Measurements from ENCODE around the gene ZDBF2. TPM values are rescaled to one million over a fixed set of nuclear protein-coding genes. Genes with fewer than 3 reads are reported as not detected.
A peak's percentile ranks its signal among the peaks of the same experiment; 100 is the strongest.
"Not testable (repeated sequence)": the region's sequence is repeated elsewhere in the genome, so short reads cannot be mapped to it uniquely, and the experiment has no call there.

Gene ZDBF2
- total RNA-seq, 1 donor from 2014 or later = 10.5 TPM

- Mint-ChIP-seq H3K9me3 (peaks cover 12% of the 10 kb centered on the region), H3K4me3 (no peak overlapping the region), H3K36me3 (ENCODE audit: low read depth) (no peaks in the 10 kb centered on the region), H3K4me1 (peaks cover 3% of the 10 kb centered on the region), H3K27me3 (peaks cover 70% of the 10 kb centered on the region), H3K27ac (no peak overlapping the region)
- intact Hi-C loops (cut with micrococcal nuclease) = no loop called here
- no peak for DNase-seq
Observed at GRCh38 chr2:206253125-206253776, 21.2 kb upstream of the ZDBF2 start.

GRCh38 chr2:206253777-206254166, 20.7 kb upstream of the ZDBF2 start:
- Mint-ChIP-seq H3K36me3 (ENCODE audit: low read depth) (no peaks in the 10 kb centered on the region), H3K27me3 (peaks cover 68% of the 10 kb centered on the region), H3K4me3 (no peak overlapping the region), H3K4me1 (peaks cover 3% of the 10 kb centered on the region), H3K27ac (no peak overlapping the region), H3K9me3 (peaks cover 12% of the 10 kb centered on the region)
- DNase-seq = no peak
- intact Hi-C loops (cut with micrococcal nuclease) = no loop called here

- DNase-seq = no peak
- Mint-ChIP-seq H3K27me3 (peaks cover 63% of the 10 kb centered on the region), H3K4me1 (peaks cover 5% of the 10 kb centered on the region), H3K4me3 (no peak overlapping the region), H3K27ac (no peak overlapping the region), H3K9me3 (peaks cover 12% of the 10 kb centered on the region), H3K36me3 (ENCODE audit: low read depth) (no peaks in the 10 kb centered on the region)
- intact Hi-C loops (cut with micrococcal nuclease) = no loop called here
Observed at GRCh38 chr2:206255003-206255402, 19.5 kb upstream of the ZDBF2 start.

GRCh38 chr2:206256706-206257205, 17.7 kb upstream of the ZDBF2 start:
- Mint-ChIP-seq H3K36me3 (ENCODE audit: low read depth) (no peaks in the 10 kb centered on the region), H3K9me3 (peaks cover 17% of the 10 kb centered on the region), H3K27ac (no peak overlapping the region), H3K4me3 (no peak overlapping the region), H3K4me1 (peaks cover 2% of the 10 kb centered on the region), H3K27me3 (peaks cover 67% of the 10 kb centered on the region)
- intact Hi-C loops (cut with micrococcal nuclease) = loop anchor here (2.0 kb wide), 1 partner anchor 16 kb away; no protein-coding TSS in a partner anchor
- no peak for DNase-seq

- H3K4me3 Mint-ChIP-seq = no peak overlapping the region
- intact Hi-C loops (cut with micrococcal nuclease) = loop anchor here (2.0 kb wide), 1 partner anchor 15 kb away; no protein-coding TSS in a partner anchor
- H3K27me3 Mint-ChIP-seq = peaks cover 66% of the 10 kb centered on the region
Observed at GRCh38 chr2:206257350-206257749, 17.1 kb upstream of the ZDBF2 start.

GRCh38 chr2:206257861-206258260, 16.6 kb upstream of the ZDBF2 start:
- no peak for DNase-seq
- H3K9me3 Mint-ChIP-seq = peaks cover 13% of the 10 kb centered on the region
- H3K36me3 Mint-ChIP-seq (ENCODE audit: low read depth) = no peaks in the 10 kb centered on the region
- intact Hi-C loops (cut with micrococcal nuclease) = loop anchor here (2.0 kb wide), 1 partner anchor 15 kb away; no protein-coding TSS in a partner anchor
- H3K27me3 Mint-ChIP-seq = peaks cover 66% of the 10 kb centered on the region
- peaks cover 2% of the 10 kb centered on the region for H3K4me1 Mint-ChIP-seq
- no peak overlapping the region for H3K4me3 Mint-ChIP-seq
- no peak overlapping the region for H3K27ac Mint-ChIP-seq

More at GRCh38 chr2:206257350-206257749, 17.1 kb upstream of the ZDBF2 start:
- Mint-ChIP-seq H3K27ac (no peak overlapping the region), H3K36me3 (ENCODE audit: low read depth) (no peaks in the 10 kb centered on the region), H3K9me3 (peaks cover 17% of the 10 kb centered on the region), H3K4me1 (peaks cover 2% of the 10 kb centered on the region)
- no peak for DNase-seq

- peaks cover 65% of the 10 kb centered on the region for H3K27me3 Mint-ChIP-seq
- H3K4me3 Mint-ChIP-seq; H3K9me3 Mint-ChIP-seq; H3K4me1 Mint-ChIP-seq; intact Hi-C loops (cut with micrococcal nuclease); H3K36me3 Mint-ChIP-seq (ENCODE audit: low read depth); DNase-seq; H3K27ac Mint-ChIP-seq: not testable (repeated sequence)
Observed at GRCh38 chr2:206258615-206259014, 15.8 kb upstream of the ZDBF2 start.

- no peak for DNase-seq
- Mint-ChIP-seq H3K9me3 (peaks cover 5% of the 10 kb centered on the region), H3K4me3 (no peak overlapping the region), H3K27ac (no peak overlapping the region), H3K27me3 (peaks cover 69% of the 10 kb centered on the region), H3K4me1 (peaks cover 7% of the 10 kb centered on the region), H3K36me3 (ENCODE audit: low read depth) (no peaks in the 10 kb centered on the region)
- intact Hi-C loops (cut with micrococcal nuclease) = no loop called here
Observed at GRCh38 chr2:206259376-206260187, 14.9 kb upstream of the ZDBF2 start.

GRCh38 chr2:206260188-206261012, 14.1 kb upstream of the ZDBF2 start:
- peaks cover 68% of the 10 kb centered on the region for H3K27me3 Mint-ChIP-seq
- H3K4me3 Mint-ChIP-seq = no peak overlapping the region
- H3K4me1 Mint-ChIP-seq = peaks cover 7% of the 10 kb centered on the region
- H3K36me3 Mint-ChIP-seq (ENCODE audit: low read depth) = no peaks in the 10 kb centered on the region
- peaks cover 5% of the 10 kb centered on the region for H3K9me3 Mint-ChIP-seq
- intact Hi-C loops (cut with micrococcal nuclease) = no loop called here
- DNase-seq = no peak
- H3K27ac Mint-ChIP-seq = no peak overlapping the region

- peaks cover 7% of the 10 kb centered on the region for H3K4me1 Mint-ChIP-seq
- H3K4me3 Mint-ChIP-seq = peak overlapping the region; percentile 34
- H3K36me3 Mint-ChIP-seq (ENCODE audit: low read depth) = no peaks in the 10 kb centered on the region
- no peak for DNase-seq
- intact Hi-C loops (cut with micrococcal nuclease) = no loop called here
- H3K9me3 Mint-ChIP-seq = peaks cover 5% of the 10 kb centered on the region
- H3K27ac Mint-ChIP-seq = no peak overlapping the region
- H3K27me3 Mint-ChIP-seq = peaks cover 81% of the 10 kb centered on the region
Observed at GRCh38 chr2:206263959-206264603, 10.4 kb upstream of the ZDBF2 start.

GRCh38 chr2:206266130-206267125, 8.0 kb upstream of the ZDBF2 start:
- intact Hi-C loops (cut with micrococcal nuclease) = no loop called here
- Mint-ChIP-seq H3K27ac (no peak overlapping the region), H3K36me3 (ENCODE audit: low read depth) (no peaks in the 10 kb centered on the region), H3K27me3 (peaks cover 79% of the 10 kb centered on the region), H3K9me3 (no peaks in the 10 kb centered on the region), H3K4me3 (no peak overlapping the region), H3K4me1 (peaks cover 5% of the 10 kb centered on the region)
- DNase-seq = no peak

- Mint-ChIP-seq H3K27ac (no peak overlapping the region), H3K36me3 (ENCODE audit: low read depth) (no peaks in the 10 kb centered on the region), H3K9me3 (no peaks in the 10 kb centered on the region), H3K4me1 (peaks cover 5% of the 10 kb centered on the region), H3K27me3 (peaks cover 80% of the 10 kb centered on the region), H3K4me3 (no peak overlapping the region)
- DNase-seq = no peak
- intact Hi-C loops (cut with micrococcal nuclease) = no loop called here
Observed at GRCh38 chr2:206267567-206267966, 6.9 kb upstream of the ZDBF2 start.
